Testis (tissue), 2 donors: ENCODE measurements around the gene ZNF525.

Experiments
- CTCF ChIP-seq, 3 experiments: fragments of 450-650 bp in 2 of 3; fragments of 200-600 bp in 1 of 3; sonication (generic) in 1 of 3; IDR thresholded peaks; one replicate each; pipeline ENCODE4 v1.5.1; 2016 to 2019; ENCODE audit warnings: antibody characterized with exemption in 3 of 3, mild to moderate bottlenecking in 2 of 3, moderate library complexity in 1 of 3
- POLR2A ChIP-seq: fragments of 450-650 bp; IDR thresholded peaks from one replicate; pipeline ENCODE4 v1.6.1; 2017; ENCODE audit warnings: antibody characterized with exemption, mild to moderate bottlenecking, moderate library complexity

- no peak for TF ChIP-seq CTCF (IDR thresholded peaks at IDR 0.05)
- TF ChIP-seq POLR2A: no peak
Observed at GRCh38 chr19:53333066-53333462, 32.4 kb upstream of the ZNF525 start.
